Naive thymus-derived CD8-positive, alpha-beta T cell (primary cell): ENCODE measurements around the gene MAFG. TPM values are rescaled to one million over a fixed set of nuclear protein-coding genes. Genes with fewer than 3 reads are reported as not detected.
A peak's percentile ranks its signal among the peaks of the same experiment; 100 is the strongest.

ENCODE experiments used
- ATAC-seq, 2 donors: fragments of 150-1000 bp; cut with Tn5 transposase in 1 of 2; sonication (Bioruptor Pico), chemical (Tn5 transposase) in 1 of 2; 1 replicate in 1 of 2; 2 replicates in 1 of 2; pipeline ENCODE4 v1.10.0; 2021; ENCODE audit warnings: mild to moderate bottlenecking in 2 of 2, moderate library complexity in 2 of 2
- POLR2A ChIA-PET: fragments of 350-600 bp; sonication (Branson Sonifier 250); formaldehyde crosslinking; loops from one replicate; lab custom pipeline; 2021; ENCODE audit warnings: antibody characterized with exemption; lab: Charles Lee
- DNase-seq, 10 donors: peaks; one replicate each; pipeline versions ENCODE4 v3.0.0 to v3.0.0-alpha.2; 2020 to 2022
- H3K27ac Mint-ChIP-seq, 10 donors: one replicate each; pipeline ENCODE4 v1.8.0; 2020 to 2022; ENCODE audit warnings: mild to moderate bottlenecking in 10 of 10, mixed read lengths in 10 of 10, moderate library complexity in 4 of 10, inconsistent platforms in 1 of 10
- H3K27me3 Mint-ChIP-seq, 5 donors: one replicate each; pipeline ENCODE4 v1.8.0; 2021 to 2022; ENCODE audit warnings: mixed read lengths in 5 of 5
- H3K36me3 Mint-ChIP-seq, 3 donors: one replicate each; pipeline ENCODE4 v1.8.0; 2020 to 2022; ENCODE audit warnings: mixed read lengths in 3 of 3, mild to moderate bottlenecking in 2 of 3, inconsistent platforms in 1 of 3
- H3K4me1 Mint-ChIP-seq, 4 donors: one replicate each; pipeline ENCODE4 v1.8.0; 2021 to 2022; ENCODE audit warnings: mixed read lengths in 4 of 4
- H3K4me3 Mint-ChIP-seq, 10 donors: one replicate each; pipeline ENCODE4 v1.8.0; 2020 to 2022; ENCODE audit warnings: mild to moderate bottlenecking in 10 of 10, mixed read lengths in 10 of 10, moderate library complexity in 6 of 10, inconsistent platforms in 1 of 10
- H3K9me3 Mint-ChIP-seq, 9 donors: one replicate each; pipeline ENCODE4 v1.8.0; 2020 to 2022; ENCODE audit warnings: mixed read lengths in 9 of 9, mild to moderate bottlenecking in 3 of 9, inconsistent platforms in 1 of 9, moderate library complexity in 1 of 9
- polyA plus RNA-seq, 3 donors: library from polyadenylated mRNA; unstranded; fragments of 300-500 nt; fragmentation: Illumina TruSeq; gene quantifications; one replicate each; pipeline ENCODE4 v1.2.3, GENCODE V29; 2021
- total RNA-seq, 8 experiments: library from RNA in 2 of 8; stranded (reverse) in 2 of 8; gene quantifications; one replicate each; pipeline ENCODE4 v1.2.3 and lab custom pipeline; 2021 to 2026

MAFG gene
- total and polyA plus RNA-seq, 5 experiments from 2014 or later = 1.2 to 18.0 (median 2.5) TPM

DNA sequence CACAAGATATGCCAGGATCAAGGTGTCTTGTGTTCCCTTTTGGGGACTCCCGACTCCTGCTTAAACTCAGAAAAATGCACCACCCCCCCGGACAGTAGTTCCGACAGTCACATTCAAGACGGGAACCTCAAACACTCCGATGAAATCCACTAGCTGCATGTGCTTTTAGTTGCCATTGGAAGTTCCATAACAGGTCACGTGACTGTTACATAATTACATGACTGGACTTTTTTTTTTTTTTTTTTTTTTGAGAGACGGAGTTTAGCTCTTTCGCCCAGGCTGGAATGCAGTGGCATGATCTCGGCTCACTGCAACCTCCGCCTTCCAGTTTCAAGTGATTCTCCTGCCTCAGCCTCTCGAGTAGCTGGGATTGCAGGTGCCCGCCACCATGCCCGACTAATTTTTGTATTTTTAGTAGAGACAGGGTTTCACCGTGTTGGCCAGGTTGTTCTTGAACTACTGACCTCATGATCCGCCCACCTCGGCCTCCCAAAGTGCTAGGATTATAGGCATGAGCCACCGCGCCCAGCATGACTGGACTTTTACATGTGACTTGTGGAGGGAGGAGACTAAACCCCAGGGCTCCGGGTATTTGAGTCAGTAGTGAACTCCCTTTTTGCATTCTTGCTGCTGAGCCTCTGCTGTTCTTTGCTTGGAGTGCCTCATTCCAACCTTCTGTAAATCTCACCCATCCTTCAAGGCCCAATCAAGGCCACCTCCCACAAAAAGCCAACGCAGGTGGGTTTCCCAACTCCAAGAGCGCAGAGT is 11.1 kb downstream of the MAFG start:
- Mint-ChIP-seq H3K4me3 (peak overlapping the region; percentile 75 to 88 (median 83)), H3K27ac (peak overlapping the region in 5 of 10 donors; percentile 18 to 79 (median 59)), H3K4me1 (peaks cover 14 to 45% (median 35%) of the 10 kb centered on the region in 4 donors), H3K27me3 (no peaks in the 10 kb centered on the region), H3K36me3 (peaks cover 0 to 28% (median 4%) of the 10 kb centered on the region in 3 donors), H3K9me3 (no peaks in the 10 kb centered on the region)
- POLR2A ChIA-PET = interaction anchor here (0.6 to 5.8 kb wide), 9 partner anchors 9 to 114 kb away, joined by 3 to 35 read pairs (median 4); partner anchors contain the start of genes ANAPC11, ARHGDIA, MAFG and PYCR1
- ATAC-seq (no peak), DNase-seq (no peak)

DNA sequence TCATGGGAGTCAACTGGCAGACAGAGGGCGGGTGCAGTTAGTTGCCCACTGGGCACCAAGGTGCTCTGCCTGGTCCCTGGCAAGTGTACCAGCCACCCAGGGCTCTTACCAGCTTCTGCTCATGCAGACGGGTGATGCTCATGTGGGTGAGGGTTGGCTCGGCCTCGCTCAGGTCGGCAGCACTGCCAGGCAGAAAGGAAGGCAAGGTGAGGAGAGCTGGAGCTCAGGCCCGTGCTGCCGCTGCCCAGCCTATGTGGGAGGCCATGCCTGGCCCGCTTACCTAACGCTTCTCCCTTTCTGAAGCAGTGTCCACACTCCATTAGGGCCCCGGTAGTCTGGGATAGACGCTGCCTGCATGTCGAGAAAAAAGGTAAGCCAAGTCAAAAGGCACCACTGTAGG is 12.2 kb downstream of the MAFG start:
- H3K27ac Mint-ChIP-seq = no peak overlapping the region
- H3K36me3 Mint-ChIP-seq = peaks cover 0 to 28% (median 4%) of the 10 kb centered on the region in 3 donors
- DNase-seq = no peak
- H3K4me1 Mint-ChIP-seq = peaks cover 14 to 45% (median 34%) of the 10 kb centered on the region in 4 donors
- POLR2A ChIA-PET = interaction anchor here (5.8 kb wide), 1 partner anchor 45 kb away, joined by 35 read pairs; the partner anchor contains the start of gene ARHGDIA
- H3K4me3 Mint-ChIP-seq = peak overlapping the region in 2 of 10 donors; percentile 7 to 58
- ATAC-seq = no peak
- no peaks in the 10 kb centered on the region for H3K27me3 Mint-ChIP-seq
- H3K9me3 Mint-ChIP-seq = no peaks in the 10 kb centered on the region

DNA sequence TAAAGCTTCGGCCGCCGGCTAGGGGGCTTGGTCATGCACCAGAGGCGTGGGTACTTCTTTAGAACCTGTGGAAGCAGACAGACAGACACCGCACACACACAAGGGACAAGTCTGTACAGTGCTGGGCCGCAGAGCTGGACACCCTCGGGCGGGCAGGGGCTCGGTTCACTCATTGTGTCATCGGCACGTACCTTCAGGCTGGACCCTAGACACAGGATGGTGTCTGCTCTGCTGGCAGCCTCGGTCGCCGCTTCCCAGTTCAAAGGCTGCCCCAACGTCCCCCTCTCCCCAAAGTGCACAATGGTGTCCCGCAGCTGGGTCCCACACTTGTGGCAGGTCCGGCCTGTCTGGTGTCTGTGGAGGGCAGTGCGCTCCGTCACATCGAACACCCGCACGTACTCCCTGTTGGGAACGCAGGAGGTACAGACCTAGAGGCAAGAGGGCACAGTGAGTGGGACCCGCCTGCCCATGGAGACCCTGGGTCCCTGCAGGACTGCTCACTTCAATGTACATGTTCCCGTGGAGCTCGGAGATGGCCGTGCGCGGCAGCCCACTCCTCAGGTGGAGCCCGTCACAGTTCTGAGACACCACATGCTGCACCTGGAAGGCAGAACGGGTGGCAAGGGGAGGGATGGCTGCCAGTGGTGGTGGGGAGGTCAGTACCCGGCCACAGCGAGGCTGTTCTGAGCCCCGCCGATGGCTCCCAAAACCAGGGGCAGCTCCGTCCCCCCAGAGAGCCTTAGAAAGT is 13.3 kb downstream of the MAFG start:
- Mint-ChIP-seq H3K27ac (no peak overlapping the region), H3K4me1 (peaks cover 13 to 48% (median 34%) of the 10 kb centered on the region in 4 donors), H3K9me3 (no peaks in the 10 kb centered on the region), H3K4me3 (peak overlapping the region in 2 of 10 donors; percentile 10 to 18), H3K36me3 (peaks cover 0 to 28% (median 4%) of the 10 kb centered on the region in 3 donors), H3K27me3 (no peaks in the 10 kb centered on the region)
- ATAC-seq (no peak), DNase-seq (no peak)
- POLR2A ChIA-PET = interaction anchor here (1.9 to 5.8 kb wide), 2 partner anchors 13 to 43 kb away, joined by 6 to 35 read pairs; partner anchors contain the start of genes ARHGDIA and MAFG

DNA sequence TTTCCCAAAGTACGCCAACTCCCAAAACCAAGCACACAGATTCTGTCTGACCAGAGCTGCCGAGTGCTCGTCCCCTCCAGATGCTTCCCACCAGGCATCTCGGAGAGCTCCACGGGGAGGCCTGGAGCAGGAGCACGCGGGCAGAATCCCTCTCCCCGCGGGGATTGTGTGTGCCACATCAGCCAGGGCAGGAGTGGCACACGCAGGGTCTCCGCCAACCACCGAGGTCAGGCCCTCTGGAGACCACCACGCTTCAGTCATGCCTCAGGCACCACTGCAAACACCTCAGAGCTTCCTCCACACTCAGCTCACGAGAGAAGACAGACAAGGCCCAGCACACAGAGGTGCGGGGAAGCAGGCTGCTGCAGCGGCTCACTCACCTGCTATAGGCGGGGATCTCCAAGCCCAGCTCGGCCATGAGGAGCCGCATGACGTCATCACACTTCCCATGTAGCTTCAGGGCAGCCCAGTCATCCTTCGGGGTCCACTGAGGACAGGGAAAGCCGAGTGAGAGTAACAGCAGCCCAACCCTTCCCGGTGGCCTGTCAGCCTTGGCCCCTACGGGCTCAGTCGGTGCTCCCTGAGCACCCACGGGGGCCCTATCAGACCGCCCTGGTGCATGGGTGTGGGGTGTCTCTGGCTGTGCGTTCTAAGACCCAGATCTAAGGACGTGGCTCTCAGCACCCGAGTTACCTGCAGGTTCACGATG is 14.0 kb downstream of the MAFG start:
- POLR2A ChIA-PET = interaction anchor here (0.7 to 5.8 kb wide), 4 partner anchors 14 to 43 kb away, joined by 3 to 35 read pairs (median 7); partner anchors contain the start of genes ARHGDIA and MAFG
- ATAC-seq = no peak
- DNase-seq = no peak
- peak overlapping the region in 2 of 10 donors; percentile 3 to 56 for H3K27ac Mint-ChIP-seq
- H3K36me3 Mint-ChIP-seq = peaks cover 0 to 30% (median 4%) of the 10 kb centered on the region in 3 donors
- H3K27me3 Mint-ChIP-seq = no peaks in the 10 kb centered on the region
- peaks cover 8 to 42% (median 31%) of the 10 kb centered on the region in 4 donors for H3K4me1 Mint-ChIP-seq
- H3K9me3 Mint-ChIP-seq = no peaks in the 10 kb centered on the region
- H3K4me3 Mint-ChIP-seq = peak overlapping the region in 3 of 10 donors; percentile 16 to 34 (median 26)

DNA sequence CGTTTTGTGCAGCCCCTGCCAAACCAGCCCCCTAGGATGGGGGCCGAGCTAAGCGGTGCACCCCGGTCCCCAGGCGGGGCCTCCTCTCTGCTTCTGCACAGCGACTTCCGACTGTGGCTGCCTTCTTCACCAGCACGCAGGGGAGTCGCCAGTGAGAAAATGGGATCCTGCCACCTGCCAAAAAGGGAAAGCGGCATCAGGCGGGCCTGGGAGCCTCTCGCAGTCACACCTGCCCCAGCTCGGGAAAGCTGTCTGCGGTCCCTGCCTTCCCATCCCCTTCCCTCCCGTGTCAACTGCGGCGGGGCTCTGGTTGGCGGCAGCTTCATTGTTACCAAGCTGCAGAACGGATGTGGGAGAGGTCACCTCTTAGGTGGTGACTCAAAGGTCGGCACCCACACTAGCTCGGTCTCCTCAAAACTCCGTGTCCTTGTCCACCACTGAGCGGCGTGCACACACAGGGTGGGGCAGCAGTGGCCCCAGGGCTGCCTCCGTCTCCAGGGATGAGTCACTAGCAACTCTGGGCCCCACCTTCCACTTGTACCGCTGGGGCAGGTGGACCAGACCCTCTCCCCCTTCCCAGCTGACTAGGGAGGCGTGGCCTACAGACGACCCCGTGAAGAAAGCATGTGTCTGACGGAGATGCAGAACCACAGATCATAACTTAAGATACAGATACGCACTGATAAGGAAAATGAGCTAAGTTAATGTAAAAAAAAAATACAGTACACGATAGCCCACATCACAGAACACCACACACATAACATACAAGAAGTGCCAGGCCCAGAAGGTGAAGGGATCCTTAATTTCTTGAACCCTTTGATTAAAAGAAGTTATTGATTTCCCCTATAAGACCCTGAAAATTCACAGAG is 14.9 kb downstream of the MAFG start:
- Mint-ChIP-seq H3K36me3 (peaks cover 0 to 31% (median 4%) of the 10 kb centered on the region in 3 donors), H3K9me3 (no peaks in the 10 kb centered on the region), H3K4me1 (peaks cover 8 to 37% (median 23%) of the 10 kb centered on the region in 4 donors), H3K27ac (peak overlapping the region in 3 of 10 donors; percentile 3 to 56 (median 34)), H3K4me3 (peak overlapping the region in 8 of 10 donors; percentile 29 to 84 (median 47)), H3K27me3 (no peaks in the 10 kb centered on the region)
- DNase-seq = no peak
- POLR2A ChIA-PET = interaction anchor here (0.6 to 5.8 kb wide), 4 partner anchors 15 to 42 kb away, joined by 4 to 35 read pairs (median 7); partner anchors contain the start of genes ARHGDIA and MAFG
- ATAC-seq = no peak

DNA sequence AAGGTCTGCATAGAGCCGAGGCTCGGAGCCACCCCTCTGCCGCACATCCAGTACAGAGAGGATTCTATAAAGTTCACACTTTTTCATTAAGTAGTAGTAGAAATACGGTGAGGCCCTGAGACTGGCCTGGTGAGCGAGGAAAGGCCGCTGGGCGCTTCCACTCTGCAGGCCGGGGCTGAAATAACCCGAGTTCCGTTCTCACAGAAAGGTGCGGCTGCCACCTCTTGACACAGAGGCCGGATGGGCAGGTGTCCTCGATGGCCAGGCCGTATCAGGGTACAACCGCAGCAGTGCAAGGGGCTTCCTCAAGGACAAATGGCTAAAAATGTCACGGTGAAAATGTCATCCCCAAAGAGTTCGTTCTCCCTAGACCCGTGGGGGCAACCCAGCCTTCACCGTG is 15.6 kb downstream of the MAFG start:
- H3K27me3 Mint-ChIP-seq = no peaks in the 10 kb centered on the region
- peaks cover 4 to 32% (median 18%) of the 10 kb centered on the region in 4 donors for H3K4me1 Mint-ChIP-seq
- H3K9me3 Mint-ChIP-seq = no peaks in the 10 kb centered on the region
- ATAC-seq (no peak), DNase-seq (no peak)
- peak overlapping the region in 5 of 10 donors; percentile 36 to 84 (median 56) for H3K27ac Mint-ChIP-seq
- POLR2A ChIA-PET = interaction anchor here (0.6 to 1.9 kb wide), 4 partner anchors 14 to 29 kb away, joined by 4 to 8 read pairs (median 6); partner anchors contain the start of gene MAFG
- H3K4me3 Mint-ChIP-seq = peak overlapping the region; percentile 32 to 84 (median 69)
- H3K36me3 Mint-ChIP-seq = peaks cover 0 to 29% (median 4%) of the 10 kb centered on the region in 3 donors

DNA sequence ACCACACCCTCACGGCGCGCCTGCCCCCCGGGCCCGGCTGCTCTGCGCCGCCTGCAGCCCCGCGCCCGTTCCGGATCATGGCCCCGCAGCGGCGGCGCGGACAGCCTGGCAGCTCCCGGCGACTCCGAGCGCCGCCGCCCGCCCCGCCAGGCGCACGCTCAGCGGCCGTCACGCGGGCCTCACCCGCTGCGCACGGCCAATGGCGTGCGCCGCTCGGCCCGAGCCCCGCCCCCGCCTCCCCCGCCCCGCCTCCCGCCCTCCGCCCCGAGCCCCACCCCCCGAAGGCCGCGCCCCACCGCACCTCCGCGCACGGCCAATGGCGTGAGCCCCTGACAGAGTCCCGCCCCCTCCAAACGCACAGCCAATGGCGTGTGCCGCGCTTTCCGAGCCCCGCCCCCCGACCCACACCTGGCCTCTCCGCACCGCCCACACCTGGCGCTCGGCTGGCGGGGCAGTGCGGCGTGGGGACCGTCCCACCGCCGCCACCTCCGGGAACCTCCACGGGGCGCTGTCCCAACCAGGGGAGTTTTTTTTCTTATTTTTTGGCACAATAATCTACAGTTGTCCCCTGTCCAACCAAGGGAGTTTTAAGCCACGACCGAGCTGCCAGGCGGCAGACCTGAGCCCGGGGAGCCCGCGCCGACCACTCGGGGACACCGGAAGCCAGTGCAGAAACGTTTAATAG is 16.1 kb downstream of the MAFG start, which contains the start of gene PCYT2:
TSS of gene PCYT2 (minus strand) at position 123 of the 685 bp plus-strand sequence. CDS start at position 79, 44 bp downstream.
- Mint-ChIP-seq H3K36me3 (peaks cover 0 to 26% (median 4%) of the 10 kb centered on the region in 3 donors), H3K4me3 (peak within 1 kb of the TSS; percentile 69 to 91 (median 84)), H3K9me3 (no peaks in the 10 kb centered on the region), H3K27ac (peak within 1 kb of the TSS in 7 of 10 donors; percentile 39 to 84 (median 71)), H3K4me1 (peaks cover 3 to 26% (median 13%) of the 10 kb centered on the region in 4 donors), H3K27me3 (no peaks in the 10 kb centered on the region)
- POLR2A ChIA-PET = interaction anchor here (0.9 to 2.6 kb wide), 4 partner anchors 14 to 57 kb away, joined by 3 to 16 read pairs (median 10); partner anchors contain the start of genes ALYREF and ANAPC11
- DNase-seq (peak; percentile 85 to 96 (median 92)), ATAC-seq (peak; percentile 91 to 96)

DNA sequence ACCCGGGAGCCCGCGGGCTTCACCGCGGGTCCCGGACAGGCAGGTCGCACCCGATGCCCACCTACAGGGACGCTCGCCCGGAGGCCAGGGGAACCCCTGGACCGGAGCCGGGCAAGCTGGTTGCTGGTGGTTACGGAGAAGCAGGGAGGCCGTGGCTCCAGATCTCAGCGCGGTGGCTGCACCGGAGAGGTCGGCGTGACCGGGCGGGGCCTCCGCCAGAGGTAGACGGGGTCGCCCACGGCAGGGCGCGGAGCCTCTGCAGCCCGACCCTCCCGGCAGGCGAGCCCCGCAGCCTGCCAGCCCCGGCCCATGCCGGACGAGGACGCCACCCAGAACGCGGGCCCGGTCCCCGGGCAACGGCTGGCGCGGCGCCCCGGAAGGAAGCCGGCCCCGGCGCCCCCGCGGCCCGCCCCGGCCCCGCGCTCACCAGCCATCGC is 16.7 kb downstream of the MAFG start:
- peak overlapping the region in 2 of 10 donors; percentile 38 to 78 for H3K27ac Mint-ChIP-seq
- no peaks in the 10 kb centered on the region for H3K9me3 Mint-ChIP-seq
- peaks cover 0 to 23% (median 4%) of the 10 kb centered on the region in 3 donors for H3K36me3 Mint-ChIP-seq
- H3K4me3 Mint-ChIP-seq = peak overlapping the region; percentile 69 to 91 (median 84)
- DNase-seq (no peak), ATAC-seq (no peak)
- H3K27me3 Mint-ChIP-seq = no peaks in the 10 kb centered on the region
- POLR2A ChIA-PET = interaction anchor here (1.1 to 2.6 kb wide), 3 partner anchors 18 to 58 kb away, joined by 3 to 16 read pairs (median 14); partner anchors contain the start of genes ALYREF and ANAPC11
- H3K4me1 Mint-ChIP-seq = peaks cover 2 to 22% (median 10%) of the 10 kb centered on the region in 4 donors

DNA sequence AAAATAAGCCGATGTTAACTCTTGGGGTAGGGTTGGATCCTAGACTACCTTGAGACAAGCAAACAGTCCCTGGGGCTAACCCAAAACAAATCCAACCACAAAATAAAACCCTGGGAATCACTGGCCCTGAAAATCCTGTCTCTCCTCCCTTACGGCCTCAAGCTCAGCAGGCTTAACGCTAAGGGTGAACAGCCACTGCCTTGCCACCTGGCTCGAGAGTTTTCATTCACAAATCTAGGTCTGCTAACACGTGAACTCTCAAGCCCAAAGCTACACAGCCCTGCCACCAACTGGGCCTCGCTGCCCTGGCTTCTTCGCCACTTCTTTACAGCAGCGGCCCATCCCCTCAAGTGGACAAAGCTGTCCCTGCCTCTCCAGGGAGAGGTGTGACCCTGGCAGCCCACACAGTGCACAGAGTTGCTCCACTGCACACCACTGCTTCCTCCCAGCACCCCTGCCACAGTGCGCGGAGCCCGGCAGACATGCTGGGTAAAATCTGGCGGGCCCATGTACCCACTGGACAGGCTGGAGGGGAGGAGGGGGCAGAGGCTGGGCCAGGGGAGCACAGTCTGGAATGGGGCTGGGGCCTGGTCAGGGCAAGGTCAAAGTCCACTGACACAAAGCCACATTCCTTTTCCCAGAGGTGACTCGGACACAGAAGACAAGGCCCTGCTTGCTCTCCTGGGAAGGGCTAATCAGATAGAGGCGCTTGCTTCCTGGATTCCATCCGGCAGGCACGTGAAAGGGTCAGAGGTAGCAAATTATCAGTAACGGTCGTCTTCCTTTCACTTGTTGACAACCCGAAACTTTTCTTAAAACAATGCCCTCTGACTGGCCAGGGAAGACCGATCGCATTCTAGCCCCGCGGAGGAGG is 17.3 kb downstream of the MAFG start:
- Mint-ChIP-seq H3K27me3 (no peaks in the 10 kb centered on the region), H3K9me3 (no peaks in the 10 kb centered on the region), H3K27ac (peak overlapping the region in 6 of 10 donors; percentile 38 to 78 (median 64)), H3K4me1 (peaks cover 0 to 18% (median 9%) of the 10 kb centered on the region in 4 donors), H3K36me3 (peaks cover 0 to 22% (median 4%) of the 10 kb centered on the region in 3 donors), H3K4me3 (peak overlapping the region; percentile 69 to 91 (median 84))
- ATAC-seq = no peak
- POLR2A ChIA-PET = interaction anchor here (1.9 to 2.6 kb wide), 2 partner anchors 17 to 38 kb away, joined by 14 to 16 read pairs; partner anchors contain the start of genes ALYREF and ANAPC11
- no peak for DNase-seq
